Esophagus (tissue), 2 donors: ENCODE data around the gene SDC4. TPM values are rescaled to one million over a fixed set of nuclear protein-coding genes. Genes with fewer than 3 reads are reported as not detected.

Experiments
- H3K27ac ChIP-seq, 2 donors: one replicate each; pipeline ENCODE4 v1.5.1; 2013; ENCODE audit warnings: low read depth in 2 of 2, mild to moderate bottlenecking in 2 of 2, inconsistent platforms in 1 of 2, low read length in 1 of 2, moderate library complexity in 1 of 2
- H3K27me3 ChIP-seq, 2 donors: one replicate each; pipeline ENCODE4 v1.6.1; 2013; ENCODE audit warnings: low read length in 2 of 2, control low read depth in 1 of 2, mild to moderate bottlenecking in 1 of 2; ENCODE audit not compliant: insufficient read depth in 2 of 2, control insufficient read depth in 1 of 2
- H3K36me3 ChIP-seq, 2 donors: one replicate each; pipeline ENCODE4 v1.6.1; 2013; ENCODE audit warnings: low read length in 1 of 2; ENCODE audit not compliant: control insufficient read depth in 2 of 2, insufficient read depth in 2 of 2
- H3K4me1 ChIP-seq, 2 donors: one replicate each; pipeline ENCODE4 v1.6.1; 2013; ENCODE audit warnings: low read length in 1 of 2; ENCODE audit not compliant: control insufficient read depth in 2 of 2, insufficient read depth in 2 of 2
- H3K4me3 ChIP-seq, 2 donors: one replicate each; pipeline ENCODE4 v1.5.1; 2013; ENCODE audit warnings: low read length in 2 of 2, mild to moderate bottlenecking in 2 of 2, low read depth in 1 of 2, moderate library complexity in 1 of 2
- H3K9me3 ChIP-seq, 2 donors: one replicate each; pipeline ENCODE4 v1.6.1; 2013; ENCODE audit warnings: mild to moderate bottlenecking in 2 of 2, low read depth in 1 of 2, low read length in 1 of 2, moderate library complexity in 1 of 2; ENCODE audit not compliant: control insufficient read depth in 2 of 2, insufficient read depth in 1 of 2
- WGBS, 2 donors: extraction: QIAGEN DNeasy Blood & Tissue Kit; methylation state at CpG; one replicate each; pipeline ENCODE4 v1.1.7; 2013; 5-methylcytosine and 5-hydroxymethylcytosine counted together
- polyA plus RNA-seq, 2 donors: library from polyadenylated mRNA; stranded (reverse); fragments of 200-250 nt; gene quantifications; one replicate each; pipeline ENCODE4 v1.2.3, GENCODE V29; 2013
- donor health status: healthy with polysubstance abuse.
- donor health status: Bipolar disorder and iron deficiency.

Gene SDC4
- polyA plus RNA-seq, 2 donors, result 49.4 to 64.6 TPM

DNA sequence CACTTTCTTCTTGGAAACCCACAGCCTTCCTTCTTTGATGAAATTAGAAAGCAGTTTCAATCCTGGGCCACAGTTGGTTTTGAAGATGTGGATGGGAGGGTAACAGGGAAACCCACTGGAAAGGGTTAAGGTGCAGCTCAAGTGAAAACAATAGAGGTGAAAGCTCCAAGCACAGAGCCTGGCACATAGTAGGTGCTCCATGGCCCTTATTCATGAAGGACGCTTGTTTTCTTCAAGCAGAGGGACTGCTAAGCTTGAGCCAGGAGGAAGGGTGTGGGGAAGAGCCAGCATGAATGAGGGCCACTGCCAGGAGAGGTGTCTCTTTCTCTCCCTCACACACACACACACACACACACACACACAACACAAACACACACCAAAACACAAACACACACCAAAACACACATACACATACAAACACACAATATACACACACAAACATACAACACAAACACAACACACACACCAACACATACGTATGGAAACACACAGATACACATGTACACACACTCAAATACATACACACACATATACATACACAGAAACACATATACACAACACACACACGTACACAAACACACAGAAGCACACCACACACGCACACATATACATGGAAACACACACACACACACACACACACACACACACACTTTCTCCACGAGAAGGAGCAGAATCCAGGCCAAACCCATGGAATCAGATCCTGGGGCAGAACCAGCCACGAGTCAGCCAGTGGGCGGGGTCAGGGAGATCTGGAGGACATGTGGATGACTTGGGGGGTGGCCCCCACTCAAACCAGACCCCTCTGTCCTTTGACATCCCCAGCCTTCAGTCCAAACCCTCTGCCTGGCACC is 65.3 kb downstream of the SDC4 start:
- Histone ChIP-seq H3K36me3 (no peaks in the 10 kb centered on the region), H3K4me3 (no peak overlapping the region), H3K27me3 (no peaks in the 10 kb centered on the region), H3K4me1 (peaks cover 0 to 10% of the 10 kb centered on the region in 2 donors), H3K27ac (peak overlapping the region; percentile 50 to 84), H3K9me3 (peaks cover 0 to 2% of the 10 kb centered on the region in 2 donors)
- WGBS, 2 donors, result 63 to 64% methylated on average over 7 of the region's 7 CpGs

DNA sequence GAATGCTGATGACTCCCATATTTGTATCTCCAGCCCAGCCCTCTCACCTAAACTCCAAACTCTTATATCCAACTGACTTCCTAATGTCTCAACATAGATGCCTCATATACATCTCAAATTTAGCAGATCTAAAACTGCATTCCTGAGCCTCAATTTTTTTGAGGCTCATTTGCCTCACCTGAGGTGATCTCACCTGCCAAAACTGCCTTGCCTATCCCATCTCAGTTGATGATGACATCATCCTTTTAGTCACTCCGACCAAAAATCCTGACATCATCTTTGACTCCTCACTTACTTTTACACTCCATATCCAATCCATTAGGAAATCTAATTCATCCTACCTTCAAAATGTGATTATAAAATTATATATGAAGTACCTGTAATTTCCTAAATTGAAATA is 68.2 kb downstream of the SDC4 start:
- no peaks in the 10 kb centered on the region for H3K36me3 ChIP-seq
- no peak overlapping the region for H3K27ac ChIP-seq
- peaks cover 0 to 10% of the 10 kb centered on the region in 2 donors for H3K4me1 ChIP-seq
- no peaks in the 10 kb centered on the region for H3K27me3 ChIP-seq
- H3K4me3 ChIP-seq, result no peak overlapping the region
- WGBS, 2 donors, result 51 to 71% methylated on average over 1 of the region's 1 CpG
- peaks cover 0 to 2% of the 10 kb centered on the region in 2 donors for H3K9me3 ChIP-seq

DNA sequence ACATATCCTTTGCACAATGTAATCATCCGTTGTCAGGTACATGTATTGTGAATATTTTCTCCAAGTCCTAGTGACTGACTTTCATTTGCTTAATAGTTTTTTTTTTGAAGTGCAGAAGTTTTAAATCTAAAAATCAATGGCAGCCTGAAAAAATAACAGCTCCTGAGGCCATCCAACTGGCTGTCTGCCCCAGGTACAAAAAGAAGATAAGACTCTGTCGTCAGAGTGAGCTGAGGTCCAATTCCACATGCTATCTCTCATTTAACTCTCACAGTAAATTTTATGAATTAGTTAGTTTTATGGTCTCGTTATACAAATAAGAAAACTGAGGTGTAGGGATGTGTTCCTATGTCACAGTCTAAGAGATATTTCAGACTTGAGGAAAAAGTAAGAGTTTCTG is 72.9 kb downstream of the SDC4 start:
- WGBS, 2 donors, result 63 to 74% methylated on average over 3 of the region's 3 CpGs

More for the DNA sequence above, 72.9 kb downstream of the SDC4 start:
- Histone ChIP-seq H3K4me3 (no peak overlapping the region), H3K36me3 (no peaks in the 10 kb centered on the region), H3K4me1 (peaks cover 0 to under 1% of the 10 kb centered on the region in 2 donors), H3K27ac (no peak overlapping the region), H3K9me3 (peaks cover 0 to 2% of the 10 kb centered on the region in 2 donors), H3K27me3 (no peaks in the 10 kb centered on the region)

Other genes with a start within 250 kb of the SDC4 start
- gene KCNS1, start 247.3 kb downstream of the SDC4 start, polyA plus RNA-seq, result under 1 TPM; 0.04 to 0.15 TPM
- 1 to 10 TPM; 4.5 to 6.4 TPM for gene WFDC5, start 233.2 kb downstream of the SDC4 start, polyA plus RNA-seq
- gene WFDC12, start 224.0 kb downstream of the SDC4 start, polyA plus RNA-seq, result 1 to 10 TPM; 2.2 to 4.3 TPM
- 1,000 to 10,000 TPM in 1 of 2 donors, 100 to 1,000 TPM in 1; 430 to 2,639 TPM for gene PI3, start 173.5 kb downstream of the SDC4 start, polyA plus RNA-seq
- not detected for gene SEMG1, start 141.4 kb downstream of the SDC4 start, polyA plus RNA-seq
- gene SEMG2, start 127.1 kb downstream of the SDC4 start, polyA plus RNA-seq, result not detected
- gene SLPI, start 93.9 kb downstream of the SDC4 start, polyA plus RNA-seq, result 1,000 to 10,000 TPM; 1,481 to 1,882 TPM
- gene RBPJL, start 41.6 kb downstream of the SDC4 start, polyA plus RNA-seq, result under 1 TPM; 0.04 TPM
- gene MATN4, start 40.1 kb downstream of the SDC4 start, polyA plus RNA-seq, result under 1 TPM; 0.08 TPM
- gene SYS1, start 14.7 kb upstream of the SDC4 start, polyA plus RNA-seq, result 10 to 100 TPM in 1 of 2 donors, 1 to 10 TPM in 1; 8.4 to 16.5 TPM
- gene TP53TG5, start 29.9 kb upstream of the SDC4 start, polyA plus RNA-seq, result under 1 TPM in 1 of 2 donors, not detected in 1; 0.13 TPM
- 10 to 100 TPM; 31.0 to 65.1 TPM for gene DBNDD2, start 59.9 kb upstream of the SDC4 start, polyA plus RNA-seq
- gene PIGT, start 67.7 kb upstream of the SDC4 start, polyA plus RNA-seq, result 10 to 100 TPM; 38.7 to 40.9 TPM
- gene WFDC2, start 121.3 kb upstream of the SDC4 start, polyA plus RNA-seq, result 1 to 10 TPM; 3.3 to 6.1 TPM
- not detected for gene SPINT3, start 167.2 kb upstream of the SDC4 start, polyA plus RNA-seq
- not detected for gene WFDC6, start 191.1 kb upstream of the SDC4 start, polyA plus RNA-seq
- not detected for gene EPPIN, start 199.0 kb upstream of the SDC4 start, polyA plus RNA-seq
- not detected for gene WFDC8, start 230.9 kb upstream of the SDC4 start, polyA plus RNA-seq